Hepatocyte (in vitro differentiated cells): ENCODE measurements around the gene CCNG1. TPM values are rescaled to one million over a fixed set of nuclear protein-coding genes. Genes with fewer than 3 reads are reported as not detected.

Source experiments
- DNase-seq: peaks from one replicate; pipeline ENCODE4 v3.0.0-alpha.2; 2016; ENCODE audit warnings: low spot score
- H2AFZ ChIP-seq: fragments of 200-600 bp; sonication (generic); 2 replicates; pipeline ENCODE4 v1.6.0; 2016; ENCODE audit warnings: antibody characterized with exemption, mild to moderate bottlenecking
- H3K27ac ChIP-seq: fragments of 200-600 bp; sonication (generic); 2 replicates; pipeline ENCODE4 v1.5.1; 2016; ENCODE audit warnings: mild to moderate bottlenecking
- H3K27me3 ChIP-seq: fragments of 200-600 bp; sonication (generic); 2 replicates; pipeline ENCODE4 v1.6.1; 2016
- H3K36me3 ChIP-seq: fragments of 200-600 bp; sonication (generic); replicated peaks from 2 replicates; pipeline ENCODE4 v1.5.1; 2016; ENCODE audit warnings: low read depth; ENCODE audit not compliant: insufficient read depth
- H3K4me1 ChIP-seq: fragments of 200-600 bp; sonication (generic); 2 replicates; pipeline ENCODE4 v1.5.1; 2016; ENCODE audit warnings: mild to moderate bottlenecking, moderate library complexity; ENCODE audit not compliant: insufficient read depth
- H3K4me2 ChIP-seq: fragments of 200-600 bp; sonication (generic); 2 replicates; pipeline ENCODE4 v1.6.0; 2016
- H3K4me3 ChIP-seq: fragments of 200-600 bp; sonication (generic); 2 replicates; pipeline ENCODE4 v1.5.1; 2016; ENCODE audit warnings: mild to moderate bottlenecking
- H3K79me2 ChIP-seq: fragments of 200-600 bp; sonication (generic); 2 replicates; pipeline ENCODE4 v1.6.0; 2017; ENCODE audit warnings: mild to moderate bottlenecking
- H3K9me2 ChIP-seq: fragments of 200-600 bp; sonication (generic); replicated peaks from 2 replicates; pipeline ENCODE4 v1.6.0; 2017; ENCODE audit warnings: mild to moderate bottlenecking; ENCODE audit not compliant: insufficient read depth
- H3K9me3 ChIP-seq: fragments of 200-600 bp; sonication (generic); 2 replicates; pipeline ENCODE4 v1.5.1; 2016; ENCODE audit warnings: low read depth, mild to moderate bottlenecking
- H4K20me1 ChIP-seq: fragments of 200-600 bp; sonication (generic); 2 replicates; pipeline ENCODE4 v1.6.0; 2016; ENCODE audit warnings: mild to moderate bottlenecking; ENCODE audit not compliant: insufficient read depth, poor library complexity, severe bottlenecking
- CTCF ChIP-seq: fragments of 200-600 bp; sonication (generic); IDR thresholded peaks from 2 replicates; pipeline ENCODE4 v1.5.1; 2016; ENCODE audit warnings: antibody characterized with exemption, mild to moderate bottlenecking; ENCODE audit not compliant: poor library complexity
- EZH2 ChIP-seq: fragments of 200-600 bp; sonication (generic); IDR thresholded peaks from 2 replicates; pipeline ENCODE4 v1.6.1; 2016; ENCODE audit warnings: antibody characterized with exemption, mild to moderate bottlenecking, borderline replicate concordance
- EZH2phosphoT487 ChIP-seq: fragments of 200-600 bp; sonication (generic); IDR thresholded peaks from one replicate; pipeline ENCODE4 v1.6.1; 2018; ENCODE audit warnings: antibody characterized with exemption, mild to moderate bottlenecking, low read depth, moderate library complexity; ENCODE audit not compliant: unreplicated experiment, severe bottlenecking
- WGBS: methylation state at CpG from one replicate; pipeline ENCODE4 v1.1.6; 2016; ENCODE audit warnings: low lambda C conversion rate; ENCODE audit errors: missing lambda C conversion rate; 5-methylcytosine and 5-hydroxymethylcytosine counted together
- polyA plus RNA-seq: library from polyadenylated mRNA; unstranded; fragments of >200 nt; fragmentation: Nextera tagmentation; extraction: Ambion mirVana; gene quantifications from 2 replicates; pipeline ENCODE4 v1.2.1, GENCODE V29; 2016
- total RNA-seq: library from RNA; depleted of rRNA; stranded (reverse); fragments of >200 nt; gene quantifications from 2 replicates; pipeline ENCODE4 v1.2.3, GENCODE V29; 2014

CCNG1 gene
- total and polyA plus RNA-seq, 2 experiments from 2014 or later: 158 to 390 TPM

GRCh38 chr5:163434401-163434866 lies 3.0 kb upstream of the CCNG1 start:
- peaks cover 10% of the 10 kb centered on the region for H3K4me1 ChIP-seq
- whole genome bisulfite sequencing: 22% methylated on average over 3 of the region's 3 CpGs
- TF ChIP-seq CTCF (no peak), EZH2phosphoT487 (no peak), EZH2 (no peak)
- H3K27ac ChIP-seq: peak overlapping the region; percentile 78
- H3K4me3 ChIP-seq: no peak overlapping the region
- no peaks in the 10 kb centered on the region for H3K27me3 ChIP-seq
- H4K20me1 ChIP-seq: peaks cover 14% of the 10 kb centered on the region
- peak overlapping the region; percentile 2 for H3K4me2 ChIP-seq
- H3K79me2 ChIP-seq: peaks cover 19% of the 10 kb centered on the region
- no peak overlapping the region for H2AFZ ChIP-seq
- no peaks in the 10 kb centered on the region for H3K9me2 ChIP-seq
- DNase-seq: peak; percentile 64
- H3K9me3 ChIP-seq: no peaks in the 10 kb centered on the region
- H3K36me3 ChIP-seq: no peaks in the 10 kb centered on the region

- no peaks in the 10 kb centered on the region for H3K27me3 ChIP-seq
- H3K36me3 ChIP-seq: no peaks in the 10 kb centered on the region
- H3K4me1 ChIP-seq: peaks cover 27% of the 10 kb centered on the region
- peaks cover 35% of the 10 kb centered on the region for H4K20me1 ChIP-seq
- TF ChIP-seq CTCF (no peak), EZH2 (no peak)
- WGBS: 70% methylated on average over 4 of the region's 4 CpGs
- peaks cover 40% of the 10 kb centered on the region for H3K79me2 ChIP-seq
- no peak overlapping the region for H3K4me3 ChIP-seq
- no peaks in the 10 kb centered on the region for H3K9me2 ChIP-seq
- peak overlapping the region; percentile 38 for H2AFZ ChIP-seq
- H3K4me2 ChIP-seq: peak overlapping the region; percentile 74
- H3K27ac ChIP-seq: peak overlapping the region; percentile 80
- H3K9me3 ChIP-seq: no peaks in the 10 kb centered on the region
- no peak for DNase-seq
Measured at GRCh38 chr5:163436515-163436914, 880 bp upstream of the CCNG1 start.

- 3% methylated on average over 6 of the region's 6 CpGs for WGBS
Measured at GRCh38 chr5:163437011-163437308, 435 bp upstream of the CCNG1 start.

More at GRCh38 chr5:163437011-163437308, 435 bp upstream of the CCNG1 start:
- TF ChIP-seq EZH2: no peak
- TF ChIP-seq EZH2phosphoT487: no peak
- TF ChIP-seq CTCF: no peak
- no peaks in the 10 kb centered on the region for H3K9me2 ChIP-seq
- no peaks in the 10 kb centered on the region for H3K9me3 ChIP-seq
- peak overlapping the region; percentile 74 for H3K4me2 ChIP-seq
- peak overlapping the region; percentile 80 for H3K27ac ChIP-seq
- peaks cover 27% of the 10 kb centered on the region for H3K4me1 ChIP-seq
- peaks cover 44% of the 10 kb centered on the region for H3K79me2 ChIP-seq
- no peak for DNase-seq
- peak overlapping the region; percentile 38 for H2AFZ ChIP-seq
- no peaks in the 10 kb centered on the region for H3K36me3 ChIP-seq
- peak overlapping the region; percentile 14 for H3K4me3 ChIP-seq
- no peaks in the 10 kb centered on the region for H3K27me3 ChIP-seq
- H4K20me1 ChIP-seq: peaks cover 39% of the 10 kb centered on the region
